ENCODE data around the gene JPT1.

DNA sequence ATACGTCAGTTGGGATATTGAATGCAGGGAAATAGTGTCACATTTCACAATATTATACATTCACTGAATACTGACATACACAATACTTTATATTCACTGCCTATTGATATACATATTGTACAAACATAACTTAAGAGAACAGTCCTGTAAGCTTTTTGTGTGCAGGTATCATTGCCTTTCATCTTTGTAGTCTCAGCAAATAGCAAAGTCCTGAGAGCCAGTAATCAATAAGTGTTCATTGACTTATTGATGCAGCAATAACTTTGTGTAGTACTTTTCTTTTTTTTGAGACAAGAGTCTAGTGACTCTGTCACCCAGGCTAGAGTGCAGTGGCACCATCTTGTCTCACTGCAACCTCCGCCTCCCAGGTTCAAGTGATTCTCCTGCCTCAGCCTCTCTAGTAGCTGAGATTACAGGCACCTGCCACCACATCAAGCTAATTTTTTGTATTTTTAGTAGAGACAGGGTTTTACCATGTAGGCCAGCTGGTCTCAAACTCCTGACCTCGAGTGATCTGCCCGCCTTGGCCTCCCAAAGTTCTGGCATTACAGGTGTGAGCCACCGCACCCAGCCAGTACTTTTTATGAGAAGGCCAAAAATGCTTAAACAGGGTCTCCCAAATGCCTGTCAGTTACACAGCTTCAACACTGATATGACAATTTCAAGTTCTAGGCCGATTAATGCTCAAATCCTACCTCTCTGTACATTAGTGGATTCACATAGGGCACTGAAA is 45.7 kb upstream of the JPT1 start:
- TF ChIP-seq POLR2A (IDR thresholded peaks at IDR 0.05; ENCODE audit: low read length) = no peak
- TF ChIP-seq GATA1 (IDR thresholded peaks at IDR 0.05; ENCODE audit: low read depth, low read length) = no peak
